HepG2 (cell line): ENCODE results near the gene MAP2K1. TPM values are rescaled to one million over a fixed set of nuclear protein-coding genes. Genes with fewer than 3 reads are reported as not detected.

Experiments used
- ARNTL ChIP-seq: sonication (generic); formaldehyde crosslinking; IDR thresholded peaks from 2 replicates; pipeline ENCODE4 v1.4.0; 2020; ENCODE audit warnings: mild to moderate bottlenecking, missing genetic modification reagents
- ATF7 ChIP-seq, 2 experiments: fragments of 450-650 bp in 1 of 2; sonication (generic) in 1 of 2; formaldehyde crosslinking in 1 of 2; IDR thresholded peaks; 2 replicates each; pipeline versions ENCODE4 v1.4.0 to v1.6.1; 2016 to 2020; ENCODE audit warnings: antibody characterized with exemption in 1 of 2, mild to moderate bottlenecking in 1 of 2, missing genetic modification reagents in 1 of 2
- ATRX ChIP-seq: sonication (generic); formaldehyde crosslinking; IDR thresholded peaks from 2 replicates; pipeline ENCODE4 v1.4.0; 2020; ENCODE audit warnings: missing genetic modification reagents, borderline replicate concordance
- ELF3 ChIP-seq: IDR thresholded peaks from 2 replicates; pipeline ENCODE4 v1.6.1; 2016; ENCODE audit warnings: missing genetic modification reagents, missing compliant biosample characterization
- HOXA5 ChIP-seq: sonication (generic); formaldehyde crosslinking; IDR thresholded peaks from 2 replicates; pipeline ENCODE4 v1.4.0; 2020; ENCODE audit warnings: missing genetic modification reagents
- JUNB ChIP-seq: sonication (generic); formaldehyde crosslinking; IDR thresholded peaks from 2 replicates; pipeline ENCODE4 v1.8.0; 2022; ENCODE audit warnings: missing genetic modification reagents, mild to moderate bottlenecking, borderline replicate concordance
- KDM3A ChIP-seq: IDR thresholded peaks from 2 replicates; pipeline ENCODE4 v1.6.1; 2018; ENCODE audit warnings: low read depth, missing compliant biosample characterization
- MED8 ChIP-seq: sonication (generic); formaldehyde crosslinking; IDR thresholded peaks from 2 replicates; pipeline ENCODE4 v1.8.1; 2023; ENCODE audit warnings: mild to moderate bottlenecking, missing genetic modification reagents; ENCODE audit not compliant: insufficient replicate concordance
- PRMT3 ChIP-seq: sonication (generic); formaldehyde crosslinking; IDR thresholded peaks from 2 replicates; pipeline ENCODE4 v1.8.1; 2022; ENCODE audit warnings: low read depth, mild to moderate bottlenecking, moderate library complexity, missing genetic modification reagents, borderline replicate concordance
- RFXANK ChIP-seq: IDR thresholded peaks from 2 replicates; pipeline ENCODE4 v1.6.1; 2016
- SKI ChIP-seq: fragments of 450-650 bp; IDR thresholded peaks from one replicate; pipeline ENCODE4 v1.6.1; 2018; ENCODE audit warnings: mild to moderate bottlenecking; ENCODE audit not compliant: partially characterized antibody
- SRF ChIP-seq: IDR thresholded peaks from 2 replicates; pipeline ENCODE4 v1.6.1; 2011; ENCODE audit warnings: mild to moderate bottlenecking, low read depth, low read length, moderate library complexity
- ZBTB21 ChIP-seq: sonication (generic); formaldehyde crosslinking; IDR thresholded peaks from 2 replicates; pipeline ENCODE4 v1.4.0; 2020; ENCODE audit warnings: missing genetic modification reagents
- ZFP37 ChIP-seq: sonication (generic); formaldehyde crosslinking; IDR thresholded peaks from 2 replicates; pipeline ENCODE4 v1.4.0; 2020; ENCODE audit warnings: missing genetic modification reagents, borderline replicate concordance
- ZNF280D ChIP-seq: sonication (generic); formaldehyde crosslinking; IDR thresholded peaks from 2 replicates; pipeline ENCODE4 v1.5.1; 2020; ENCODE audit warnings: mild to moderate bottlenecking, missing genetic modification reagents
- ZNF496 ChIP-seq: sonication (generic); formaldehyde crosslinking; IDR thresholded peaks from 2 replicates; pipeline ENCODE4 v1.8.1; 2023; ENCODE audit warnings: mild to moderate bottlenecking, moderate library complexity, missing genetic modification reagents; ENCODE audit not compliant: insufficient replicate concordance
- ZNF709 ChIP-seq: sonication (generic); formaldehyde crosslinking; IDR thresholded peaks from 2 replicates; pipeline ENCODE4 v1.5.0; 2020; ENCODE audit warnings: mild to moderate bottlenecking, missing genetic modification reagents
- polyA plus RNA-seq, 8 experiments: library from polyadenylated mRNA; depleted of rRNA in 3 of 8; stranded (reverse) in 7 of 8; unstranded in 1 of 8; fragments of >200 nt; fragmentation: Illumina TruSeq in 4 of 8; extraction: Trizol in 4 of 8; gene quantifications; 2 replicates each; pipeline versions ENCODE4 v1.2.1 to v1.2.3, GENCODE V29; 2011 to 2016; ENCODE audit warnings: low read depth in 4 of 8, missing spikeins in 1 of 8, mixed read lengths in 1 of 8; ENCODE audit not compliant: insufficient read depth in 1 of 8
- total RNA-seq, 5 experiments: library from RNA; depleted of rRNA; stranded (reverse); fragments of >200 nt; fragmentation: Illumina TruSeq; extraction: Trizol; gene quantifications; 2 replicates each; pipeline ENCODE4 v1.2.3, GENCODE V29; 2016; ENCODE audit warnings: low read depth in 1 of 5
- TF ChIP-seq, protein P1 (sequence below): sonication (generic); formaldehyde crosslinking; IDR thresholded peaks from 2 replicates; pipeline ENCODE4 v1.4.0; 2020; ENCODE audit warnings: missing genetic modification reagents, borderline replicate concordance
- TF ChIP-seq, protein P2 (sequence below): sonication (generic); formaldehyde crosslinking; IDR thresholded peaks from 2 replicates; pipeline ENCODE4 v1.5.0; 2020; ENCODE audit warnings: mild to moderate bottlenecking, missing genetic modification reagents

The MAP2K1 gene
- total and polyA plus RNA-seq, 2 of the 13 experiments (the other 11 are each of a cell fraction or from before 2014, with no cell fraction given): 24.1 to 49.2 TPM

GRCh38 chr15:66386204-66387123 is at the start of gene MAP2K1 (continued):
- TF ChIP-seq, protein P1, sequence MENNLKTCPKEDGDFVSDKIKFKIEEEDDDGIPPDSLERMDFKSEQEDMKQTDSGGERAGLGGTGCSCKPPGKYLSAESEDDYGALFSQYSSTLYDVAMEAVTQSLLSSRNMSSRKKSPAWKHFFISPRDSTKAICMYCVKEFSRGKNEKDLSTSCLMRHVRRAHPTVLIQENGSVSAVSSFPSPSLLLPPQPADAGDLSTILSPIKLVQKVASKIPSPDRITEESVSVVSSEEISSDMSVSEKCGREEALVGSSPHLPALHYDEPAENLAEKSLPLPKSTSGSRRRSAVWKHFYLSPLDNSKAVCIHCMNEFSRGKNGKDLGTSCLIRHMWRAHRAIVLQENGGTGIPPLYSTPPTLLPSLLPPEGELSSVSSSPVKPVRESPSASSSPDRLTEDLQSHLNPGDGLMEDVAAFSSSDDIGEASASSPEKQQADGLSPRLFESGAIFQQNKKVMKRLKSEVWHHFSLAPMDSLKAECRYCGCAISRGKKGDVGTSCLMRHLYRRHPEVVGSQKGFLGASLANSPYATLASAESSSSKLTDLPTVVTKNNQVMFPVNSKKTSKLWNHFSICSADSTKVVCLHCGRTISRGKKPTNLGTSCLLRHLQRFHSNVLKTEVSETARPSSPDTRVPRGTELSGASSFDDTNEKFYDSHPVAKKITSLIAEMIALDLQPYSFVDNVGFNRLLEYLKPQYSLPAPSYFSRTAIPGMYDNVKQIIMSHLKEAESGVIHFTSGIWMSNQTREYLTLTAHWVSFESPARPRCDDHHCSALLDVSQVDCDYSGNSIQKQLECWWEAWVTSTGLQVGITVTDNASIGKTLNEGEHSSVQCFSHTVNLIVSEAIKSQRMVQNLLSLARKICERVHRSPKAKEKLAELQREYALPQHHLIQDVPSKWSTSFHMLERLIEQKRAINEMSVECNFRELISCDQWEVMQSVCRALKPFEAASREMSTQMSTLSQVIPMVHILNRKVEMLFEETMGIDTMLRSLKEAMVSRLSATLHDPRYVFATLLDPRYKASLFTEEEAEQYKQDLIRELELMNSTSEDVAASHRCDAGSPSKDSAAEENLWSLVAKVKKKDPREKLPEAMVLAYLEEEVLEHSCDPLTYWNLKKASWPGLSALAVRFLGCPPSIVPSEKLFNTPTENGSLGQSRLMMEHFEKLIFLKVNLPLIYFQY: 0 out of 2 replicates have a peak, but pooled peaks have one; percentile 49
- TF ChIP-seq ARNTL (CRISPR knock-in tag): no peak
- TF ChIP-seq ZBTB21 (CRISPR knock-in tag): peak; percentile 94
- TF ChIP-seq ZNF709 (CRISPR knock-in tag): no peak
- TF ChIP-seq KDM3A: no peak
- peak; percentile 72; the same call in 1 of the 2 replicates for TF ChIP-seq HOXA5 (CRISPR knock-in tag)
- TF ChIP-seq SKI: peak; percentile 80
- TF ChIP-seq PRMT3 (CRISPR knock-in tag): 0 out of 2 replicates have a peak, but pooled peaks have one; percentile 80
- 0 out of 2 replicates have a peak, but pooled peaks have one; percentile 50 for TF ChIP-seq ZFP37
- peak; percentile 68 for TF ChIP-seq ELF3
- TF ChIP-seq RFXANK: peak; percentile 92
- TF ChIP-seq ATF7 (IDR thresholded peaks at IDR 0.05): no peak
- no peak for TF ChIP-seq ATF7 (CRISPR knock-in tag; IDR thresholded peaks at IDR 0.05)
- TF ChIP-seq ZNF496 (CRISPR knock-in tag): no peak
- no peak for TF ChIP-seq SRF
- no peak for TF ChIP-seq ZNF280D (CRISPR knock-in tag)
- TF ChIP-seq, protein P2, sequence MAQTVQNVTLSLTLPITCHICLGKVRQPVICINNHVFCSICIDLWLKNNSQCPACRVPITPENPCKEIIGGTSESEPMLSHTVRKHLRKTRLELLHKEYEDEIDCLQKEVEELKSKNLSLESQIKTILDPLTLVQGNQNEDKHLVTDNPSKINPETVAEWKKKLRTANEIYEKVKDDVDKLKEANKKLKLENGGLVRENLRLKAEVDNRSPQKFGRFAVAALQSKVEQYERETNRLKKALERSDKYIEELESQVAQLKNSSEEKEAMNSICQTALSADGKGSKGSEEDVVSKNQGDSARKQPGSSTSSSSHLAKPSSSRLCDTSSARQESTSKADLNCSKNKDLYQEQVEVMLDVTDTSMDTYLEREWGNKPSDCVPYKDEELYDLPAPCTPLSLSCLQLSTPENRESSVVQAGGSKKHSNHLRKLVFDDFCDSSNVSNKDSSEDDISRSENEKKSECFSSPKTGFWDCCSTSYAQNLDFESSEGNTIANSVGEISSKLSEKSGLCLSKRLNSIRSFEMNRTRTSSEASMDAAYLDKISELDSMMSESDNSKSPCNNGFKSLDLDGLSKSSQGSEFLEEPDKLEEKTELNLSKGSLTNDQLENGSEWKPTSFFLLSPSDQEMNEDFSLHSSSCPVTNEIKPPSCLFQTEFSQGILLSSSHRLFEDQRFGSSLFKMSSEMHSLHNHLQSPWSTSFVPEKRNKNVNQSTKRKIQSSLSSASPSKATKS (CRISPR knock-in tag): no peak
- TF ChIP-seq JUNB (CRISPR knock-in tag): no peak
- TF ChIP-seq ATRX (CRISPR knock-in tag): no peak
- TF ChIP-seq MED8 (CRISPR knock-in tag): peak; percentile 75
